Panc1 (cell line): ENCODE measurements around the gene AMT. TPM values are rescaled to one million over a fixed set of nuclear protein-coding genes. Genes with fewer than 3 reads are reported as not detected.

Source experiments
- ATAC-seq: fragments of 200-7000 bp; cut with Tn5 transposase; 2 replicates; pipeline ENCODE4 v1.9.1; 2020; ENCODE audit warnings: mild to moderate bottlenecking, moderate library complexity
- BruUV-seq: library from RNA; stranded (reverse); fragments of 400-500 nt; replicated peaks from 2 replicates; lab custom pipeline; 2021; lab: Mats Ljungman, UMichigan
- CTCF ChIA-PET: fragments of 300-600 bp; sonication (Branson Sonifier 250); formaldehyde crosslinking; loops from one replicate; lab custom pipeline; 2022; ENCODE audit warnings: antibody characterized with exemption; lab: Charles Lee
- POLR2A ChIA-PET: fragments of 300-600 bp; sonication (Branson Sonifier 250); formaldehyde crosslinking; loops from one replicate; lab custom pipeline; 2022; ENCODE audit warnings: antibody characterized with exemption; lab: Charles Lee
- DNase-seq: peaks from one replicate; pipeline ENCODE4 v3.0.0-alpha.2; 2010; ENCODE audit warnings: low read depth, low spot score
- H3K27ac ChIP-seq: 2 replicates; pipeline ENCODE4 v1.5.1; 2011; ENCODE audit warnings: mild to moderate bottlenecking, low read length, inconsistent platforms
- H3K27me3 ChIP-seq: fragments of 200-500 bp; sonication (Bioruptor generic); 2 replicates; pipeline ENCODE4 v1.6.0; 2014; ENCODE audit warnings: low read length, inconsistent platforms; ENCODE audit not compliant: control insufficient read depth, insufficient read depth
- H3K36me3 ChIP-seq: fragments of 200-500 bp; sonication (Bioruptor generic); 2 replicates; pipeline ENCODE4 v1.5.1; 2014; ENCODE audit warnings: inconsistent platforms, mild to moderate bottlenecking, low read length, moderate library complexity; ENCODE audit not compliant: control insufficient read depth, insufficient read depth
- H3K4me1 ChIP-seq: 2 replicates; pipeline ENCODE4 v1.5.1; 2011; ENCODE audit warnings: inconsistent platforms, mild to moderate bottlenecking, low read length, moderate library complexity; ENCODE audit not compliant: control insufficient read depth, insufficient read depth
- H3K4me3 ChIP-seq, 2 experiments: 2 replicates each; pipeline ENCODE4 v1.5.1; 2011 to 2012; ENCODE audit warnings: low read depth in 2 of 2, low read length in 2 of 2, mild to moderate bottlenecking in 2 of 2, inconsistent platforms in 1 of 2, moderate library complexity in 1 of 2
- H3K9me3 ChIP-seq: fragments of 200-500 bp; sonication (Bioruptor generic); 2 replicates; pipeline ENCODE4 v1.5.1; 2014; ENCODE audit warnings: low read depth, mild to moderate bottlenecking, inconsistent platforms, low read length, moderate library complexity; ENCODE audit not compliant: control insufficient read depth, insufficient read depth
- CTCF ChIP-seq: fragments of 450-650 bp; IDR thresholded peaks from 2 replicates; pipeline ENCODE4 v1.5.1; 2017; ENCODE audit warnings: mild to moderate bottlenecking
- POLR2AphosphoS5 ChIP-seq: IDR thresholded peaks from 2 replicates; pipeline ENCODE4 v1.6.1; 2012; ENCODE audit warnings: mild to moderate bottlenecking, low read depth, low read length, moderate library complexity
- SIN3A ChIP-seq: IDR thresholded peaks from 2 replicates; pipeline ENCODE4 v1.6.1; 2012; ENCODE audit warnings: low read depth, mild to moderate bottlenecking, low read length, moderate library complexity, borderline replicate concordance; ENCODE audit not compliant: insufficient read depth
- TCF7L2 ChIP-seq: IDR thresholded peaks from 2 replicates; pipeline ENCODE4 v1.6.1; 2011; ENCODE audit warnings: mild to moderate bottlenecking, low read depth, low read length, inconsistent platforms
- in situ Hi-C: cut with HindIII; loops from 2 replicates; pipeline ENCODE4 v1.10.0; 2016; ENCODE audit warnings: low sequenced_read_pairs, low pct_unique_long_range_greater_than_20kb
- intact Hi-C: fragments of 100-400 bp; cut with micrococcal nuclease; formaldehyde crosslinking; loops from one replicate; pipeline ENCODE4 v1.10.0; 2022; ENCODE audit not compliant: unreplicated experiment
- total RNA-seq: library from RNA; stranded (reverse); gene quantifications from one replicate; pipeline ENCODE4 v1.2.1, GENCODE V29; 2021; ENCODE audit not compliant: unreplicated experiment
- TF ChIP-seq, protein P1 (sequence below), 2 experiments: IDR thresholded peaks; 2 replicates each; pipeline ENCODE4 v1.6.1; 2011 to 2012; ENCODE audit warnings: low read depth in 2 of 2, control low read depth in 1 of 2, low read length in 1 of 2, mild to moderate bottlenecking in 1 of 2, moderate library complexity in 1 of 2; ENCODE audit not compliant: insufficient read depth in 1 of 2

Gene AMT
- total RNA-seq, 1 experiment from 2014 or later: 1.1 TPM

DNA sequence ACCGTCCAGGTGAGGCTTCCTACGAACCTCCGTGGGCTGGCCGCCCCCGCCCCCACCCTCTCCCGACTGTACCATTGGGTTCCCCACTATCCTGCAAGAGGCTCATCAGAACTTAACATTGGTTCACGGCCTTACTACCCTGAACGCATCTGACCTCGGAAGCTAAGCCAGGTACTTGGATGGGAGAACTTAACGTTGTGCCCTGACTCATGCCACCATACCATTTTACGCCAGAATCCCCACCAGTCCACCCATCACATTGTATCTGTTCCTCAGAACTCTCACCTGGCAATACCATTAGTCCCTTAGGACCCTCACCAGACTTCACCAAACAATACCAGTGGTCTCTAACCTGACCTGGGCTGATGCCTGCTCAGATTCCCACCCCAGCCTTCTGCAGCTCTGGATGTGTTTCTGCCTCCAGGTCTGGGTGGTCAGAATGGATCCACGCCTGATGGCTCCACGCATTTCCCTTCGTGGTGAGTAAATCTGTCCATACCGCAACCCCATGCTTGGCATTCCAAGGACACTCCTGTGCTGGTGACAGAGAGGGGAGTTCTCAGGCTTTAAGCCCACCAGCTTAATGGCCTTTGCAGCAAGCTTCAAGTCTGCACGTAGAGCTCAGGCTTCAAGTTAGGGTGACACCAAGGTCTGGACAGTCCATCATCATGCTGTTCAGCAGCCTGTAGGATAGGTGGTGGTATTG lies 9.5 kb downstream of the AMT start:
- intact Hi-C loops: no loop called here
- in situ Hi-C loops: no loop called here
- ATAC-seq: no peak

DNA sequence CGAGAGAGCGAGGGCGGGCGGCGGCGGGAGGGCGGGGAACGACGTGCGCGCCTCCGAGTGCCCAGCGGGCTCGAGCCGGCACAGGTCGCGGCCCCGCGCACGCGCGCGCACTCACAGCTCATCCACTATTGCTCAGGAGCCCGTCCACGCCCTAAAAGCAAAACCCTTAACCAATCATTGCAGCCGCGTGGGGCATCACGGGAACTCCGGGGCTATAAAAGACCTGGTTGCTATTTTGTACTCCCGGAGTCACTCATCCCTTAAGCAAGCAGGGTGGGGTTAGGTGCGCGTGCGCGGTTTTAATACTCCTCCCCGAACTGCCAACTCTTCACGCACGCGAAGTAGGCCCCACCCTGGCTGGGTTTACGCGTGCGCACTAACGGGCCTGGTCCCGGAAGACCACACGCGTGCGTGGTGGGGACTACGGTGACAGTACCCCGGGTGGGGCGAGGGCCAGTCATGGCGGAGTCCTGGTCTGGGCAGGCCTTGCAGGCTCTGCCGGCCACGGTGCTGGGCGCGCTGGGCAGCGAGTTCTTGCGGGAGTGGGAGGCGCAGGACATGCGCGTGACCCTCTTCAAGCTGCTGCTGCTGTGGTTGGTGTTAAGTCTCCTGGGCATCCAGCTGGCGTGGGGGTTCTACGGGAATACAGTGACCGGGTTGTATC lies 10.2 kb downstream of the AMT start, which contains the start of the genes RHOA and TCTA:
TSS of gene RHOA (minus strand) at position 9 of the 664 bp plus-strand sequence. CDS start 36,387 bp downstream, outside the sequence.
TSS of gene TCTA (plus strand) at position 456 of the 664 bp plus-strand sequence. CDS start at position 460, 4 bp downstream.
- Histone ChIP-seq H3K4me1 (peaks cover 17% of the 10 kb centered on the region), H3K4me3 (peak within 1 kb of the TSS; percentile 84 to 93), H3K27me3 (no peaks in the 10 kb centered on the region), H3K36me3 (peaks cover 10% of the 10 kb centered on the region; the same call in 1 of the 2 replicates), H3K27ac (peak within 1 kb of the TSS; percentile 90), H3K9me3 (no peaks in the 10 kb centered on the region)
- POLR2A ChIA-PET: no interaction called here
- TF ChIP-seq, protein P1, sequence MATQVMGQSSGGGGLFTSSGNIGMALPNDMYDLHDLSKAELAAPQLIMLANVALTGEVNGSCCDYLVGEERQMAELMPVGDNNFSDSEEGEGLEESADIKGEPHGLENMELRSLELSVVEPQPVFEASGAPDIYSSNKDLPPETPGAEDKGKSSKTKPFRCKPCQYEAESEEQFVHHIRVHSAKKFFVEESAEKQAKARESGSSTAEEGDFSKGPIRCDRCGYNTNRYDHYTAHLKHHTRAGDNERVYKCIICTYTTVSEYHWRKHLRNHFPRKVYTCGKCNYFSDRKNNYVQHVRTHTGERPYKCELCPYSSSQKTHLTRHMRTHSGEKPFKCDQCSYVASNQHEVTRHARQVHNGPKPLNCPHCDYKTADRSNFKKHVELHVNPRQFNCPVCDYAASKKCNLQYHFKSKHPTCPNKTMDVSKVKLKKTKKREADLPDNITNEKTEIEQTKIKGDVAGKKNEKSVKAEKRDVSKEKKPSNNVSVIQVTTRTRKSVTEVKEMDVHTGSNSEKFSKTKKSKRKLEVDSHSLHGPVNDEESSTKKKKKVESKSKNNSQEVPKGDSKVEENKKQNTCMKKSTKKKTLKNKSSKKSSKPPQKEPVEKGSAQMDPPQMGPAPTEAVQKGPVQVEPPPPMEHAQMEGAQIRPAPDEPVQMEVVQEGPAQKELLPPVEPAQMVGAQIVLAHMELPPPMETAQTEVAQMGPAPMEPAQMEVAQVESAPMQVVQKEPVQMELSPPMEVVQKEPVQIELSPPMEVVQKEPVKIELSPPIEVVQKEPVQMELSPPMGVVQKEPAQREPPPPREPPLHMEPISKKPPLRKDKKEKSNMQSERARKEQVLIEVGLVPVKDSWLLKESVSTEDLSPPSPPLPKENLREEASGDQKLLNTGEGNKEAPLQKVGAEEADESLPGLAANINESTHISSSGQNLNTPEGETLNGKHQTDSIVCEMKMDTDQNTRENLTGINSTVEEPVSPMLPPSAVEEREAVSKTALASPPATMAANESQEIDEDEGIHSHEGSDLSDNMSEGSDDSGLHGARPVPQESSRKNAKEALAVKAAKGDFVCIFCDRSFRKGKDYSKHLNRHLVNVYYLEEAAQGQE (IDR thresholded peaks at IDR 0.05; ENCODE audit: insufficient read depth in 1 of 2, low read depth in 2 of 2, low read length in 1 of 2): no peak
- 0 out of 2 replicates have a peak, but pooled peaks have one; percentile 41 for TF ChIP-seq SIN3A
- no peak for TF ChIP-seq TCF7L2
- TF ChIP-seq CTCF: no peak
- TF ChIP-seq POLR2AphosphoS5: peak; percentile 98
- peak; percentile 93 for ATAC-seq
- BruUV-seq: no TSS peak
- intact Hi-C loops: no loop called here
- in situ Hi-C loops: no loop called here
- DNase-seq: peak; percentile 97
- CTCF ChIA-PET: no interaction called here

More for the DNA sequence above, 9.5 kb downstream of the AMT start:
- ChIA-PET CTCF (no interaction called here), POLR2A (no interaction called here)
- H3K27me3 ChIP-seq: no peaks in the 10 kb centered on the region
- TF ChIP-seq POLR2AphosphoS5 (no peak), SIN3A (no peak), TCF7L2 (no peak), CTCF (no peak)
- TF ChIP-seq, protein P1 (IDR thresholded peaks at IDR 0.05; ENCODE audit: insufficient read depth in 1 of 2, low read depth in 2 of 2, low read length in 1 of 2): no peak
- H3K9me3 ChIP-seq: no peaks in the 10 kb centered on the region
- peak overlapping the region; percentile 73 to 93 for H3K4me3 ChIP-seq
- H3K4me1 ChIP-seq: peaks cover 13% of the 10 kb centered on the region
- peaks cover 10% of the 10 kb centered on the region; the same call in 1 of the 2 replicates for H3K36me3 ChIP-seq
- no TSS peak for BruUV-seq
- peak overlapping the region; percentile 79 for H3K27ac ChIP-seq
- no peak for DNase-seq
